WTC11 (cell line): ENCODE data around the gene KCNG2. TPM values are rescaled to one million over a fixed set of nuclear protein-coding genes. Genes with fewer than 3 reads are reported as not detected.

ENCODE experiments used
- ATAC-seq: fragments of 200-7000 bp; cut with Tn5 transposase; 2 replicates; pipeline ENCODE4 v1.10.0; 2021; ENCODE audit warnings: mild to moderate bottlenecking, moderate library complexity
- CTCF ChIA-PET: fragments of 300-600 bp; sonication (Branson Sonifier 250); formaldehyde crosslinking; loops from one replicate; lab custom pipeline; 2021; ENCODE audit warnings: antibody characterized with exemption; lab: Charles Lee
- POLR2A ChIA-PET: fragments of 350-600 bp; sonication (Branson Sonifier 250); formaldehyde crosslinking; loops from one replicate; lab custom pipeline; 2021; ENCODE audit warnings: antibody characterized with exemption; lab: Charles Lee
- DNase-seq: peaks from one replicate; pipeline ENCODE4 v3.0.0; 2021; ENCODE audit warnings: low spot score
- H3K27ac Mint-ChIP-seq: 2 replicates; pipeline ENCODE4 v1.8.0; 2021; ENCODE audit warnings: mixed read lengths
- H3K27me3 Mint-ChIP-seq: 2 replicates; pipeline ENCODE4 v1.8.0; 2021; ENCODE audit warnings: low read depth, mild to moderate bottlenecking, moderate library complexity, mixed read lengths
- H3K36me3 Mint-ChIP-seq: 2 replicates; pipeline ENCODE4 v1.8.0; 2021; ENCODE audit warnings: mixed read lengths
- H3K4me1 Mint-ChIP-seq: 2 replicates; pipeline ENCODE4 v1.8.0; 2022; ENCODE audit warnings: mixed read lengths
- H3K4me3 Mint-ChIP-seq: 2 replicates; pipeline ENCODE4 v1.8.0; 2021; ENCODE audit warnings: mild to moderate bottlenecking, moderate library complexity, mixed read lengths
- H3K9me3 Mint-ChIP-seq: 2 replicates; pipeline ENCODE4 v1.8.0; 2021; ENCODE audit warnings: mixed read lengths
- CBFB ChIP-seq: sonication (generic); formaldehyde crosslinking; IDR thresholded peaks from 2 replicates; pipeline ENCODE4 v1.8.1; 2022; ENCODE audit warnings: mild to moderate bottlenecking, low read depth, missing genetic modification reagents
- FOXK1 ChIP-seq: sonication (generic); formaldehyde crosslinking; IDR thresholded peaks from 2 replicates; pipeline ENCODE4 v1.8.0; 2022; ENCODE audit warnings: mild to moderate bottlenecking, moderate library complexity, missing genetic modification reagents
- IRF2 ChIP-seq: sonication (generic); formaldehyde crosslinking; IDR thresholded peaks from 2 replicates; pipeline ENCODE4 v1.8.0; 2022; ENCODE audit warnings: low read depth, missing genetic modification reagents, borderline replicate concordance
- JUN ChIP-seq: sonication (generic); formaldehyde crosslinking; IDR thresholded peaks from 2 replicates; pipeline ENCODE4 v1.8.0; 2023; ENCODE audit warnings: mild to moderate bottlenecking, missing genetic modification reagents
- KAT7 ChIP-seq: sonication (generic); formaldehyde crosslinking; IDR thresholded peaks from 2 replicates; pipeline ENCODE4 v1.8.1; 2023; ENCODE audit warnings: missing genetic modification reagents, mild to moderate bottlenecking, borderline replicate concordance
- MYBL2 ChIP-seq: sonication (generic); formaldehyde crosslinking; IDR thresholded peaks from 2 replicates; pipeline ENCODE4 v1.8.1; 2023; ENCODE audit warnings: mild to moderate bottlenecking, moderate library complexity, missing genetic modification reagents
- NR3C1 ChIP-seq: sonication (generic); formaldehyde crosslinking; conservative IDR thresholded peaks from 2 replicates; pipeline ENCODE4 v1.8.1; 2023; ENCODE audit warnings: low read depth, mild to moderate bottlenecking, missing genetic modification reagents
- RELA ChIP-seq: sonication (generic); formaldehyde crosslinking; IDR thresholded peaks from 2 replicates; pipeline ENCODE4 v1.8.1; 2022; ENCODE audit warnings: missing genetic modification reagents, mild to moderate bottlenecking, borderline replicate concordance
- ZNF416 ChIP-seq: fragments of 250-450 bp; sonication (Bioruptor Pico); IDR thresholded peaks from 2 replicates; pipeline ENCODE4 v1.9.0; 2021; ENCODE audit warnings: mild to moderate bottlenecking, inconsistent platforms
- total RNA-seq: library from RNA; stranded (reverse); gene quantifications from 3 replicates; pipeline ENCODE4 v1.2.3, GENCODE V29; 2021
- TF ChIP-seq, protein P1 (sequence below): fragments of 250-450 bp; sonication (Bioruptor Pico); IDR thresholded peaks from 2 replicates; pipeline ENCODE4 v1.9.0; 2021; ENCODE audit warnings: mild to moderate bottlenecking
- TF ChIP-seq, protein P2 (sequence below): sonication (generic); formaldehyde crosslinking; IDR thresholded peaks from 2 replicates; pipeline ENCODE4 v1.8.0; 2022; ENCODE audit warnings: mild to moderate bottlenecking, missing genetic modification reagents
- TF ChIP-seq, protein P3 (sequence below): fragments of 250-450 bp; sonication (Bioruptor Pico); IDR thresholded peaks from 2 replicates; pipeline ENCODE4 v1.9.0; 2021; ENCODE audit warnings: mild to moderate bottlenecking, borderline replicate concordance
- TF ChIP-seq, protein P4 (sequence below): sonication (generic); formaldehyde crosslinking; IDR thresholded peaks from 2 replicates; pipeline ENCODE4 v1.8.1; 2022; ENCODE audit warnings: mild to moderate bottlenecking, moderate library complexity, missing genetic modification reagents
- TF ChIP-seq, protein P5 (sequence below): sonication (generic); formaldehyde crosslinking; IDR thresholded peaks from 2 replicates; pipeline ENCODE4 v1.8.0; 2022; ENCODE audit warnings: missing genetic modification reagents
- TF ChIP-seq, protein P6 (sequence below): sonication (generic); formaldehyde crosslinking; conservative IDR thresholded peaks from 2 replicates; pipeline ENCODE4 v1.8.1; 2023; ENCODE audit warnings: mild to moderate bottlenecking, low read depth, missing genetic modification reagents, moderate library complexity

The KCNG2 gene
- total RNA-seq, 1 experiment from 2014 or later: 0.50 TPM

DNA sequence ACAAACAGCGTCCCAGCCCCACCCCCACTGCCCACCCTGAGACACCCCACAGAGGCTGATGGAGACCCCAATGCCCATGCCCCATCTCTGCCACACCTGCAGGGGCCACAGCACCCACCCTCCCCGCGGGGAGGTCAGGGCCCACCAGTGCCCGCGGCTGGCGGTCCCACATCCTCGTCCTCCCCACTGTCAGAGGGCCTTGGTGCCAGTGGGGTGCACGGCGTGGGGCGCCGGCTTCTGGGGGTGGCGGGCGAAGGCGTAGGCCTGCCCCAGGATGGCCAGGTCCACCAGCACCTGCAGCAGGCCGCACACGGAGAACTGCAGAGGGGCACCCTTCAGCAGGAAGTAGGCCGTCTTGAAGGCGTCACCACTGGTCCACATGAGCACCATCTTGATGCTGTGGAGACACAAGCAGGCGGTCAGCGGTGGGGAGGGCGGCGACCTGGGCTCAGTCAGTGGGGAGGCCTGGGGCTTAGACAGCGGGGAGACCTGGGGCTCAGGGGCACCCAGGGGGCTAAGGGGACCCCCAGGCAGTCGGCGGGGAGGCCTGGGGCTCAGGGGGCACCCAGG, 106.1 kb downstream of the KCNG2 start:
- POLR2A ChIA-PET: no interaction called here
- DNase-seq: no peak
- TF ChIP-seq RELA (CRISPR knock-in tag): no peak
- TF ChIP-seq FOXK1 (CRISPR knock-in tag): no peak
- TF ChIP-seq, protein P1, sequence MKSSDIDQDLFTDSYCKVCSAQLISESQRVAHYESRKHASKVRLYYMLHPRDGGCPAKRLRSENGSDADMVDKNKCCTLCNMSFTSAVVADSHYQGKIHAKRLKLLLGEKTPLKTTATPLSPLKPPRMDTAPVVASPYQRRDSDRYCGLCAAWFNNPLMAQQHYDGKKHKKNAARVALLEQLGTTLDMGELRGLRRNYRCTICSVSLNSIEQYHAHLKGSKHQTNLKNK (CRISPR knock-in tag): no peak
- TF ChIP-seq KAT7: no peak
- TF ChIP-seq, protein P2, sequence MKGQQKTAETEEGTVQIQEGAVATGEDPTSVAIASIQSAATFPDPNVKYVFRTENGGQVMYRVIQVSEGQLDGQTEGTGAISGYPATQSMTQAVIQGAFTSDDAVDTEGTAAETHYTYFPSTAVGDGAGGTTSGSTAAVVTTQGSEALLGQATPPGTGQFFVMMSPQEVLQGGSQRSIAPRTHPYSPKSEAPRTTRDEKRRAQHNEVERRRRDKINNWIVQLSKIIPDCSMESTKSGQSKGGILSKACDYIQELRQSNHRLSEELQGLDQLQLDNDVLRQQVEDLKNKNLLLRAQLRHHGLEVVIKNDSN (CRISPR knock-in tag): no peak
- TF ChIP-seq, protein P3, sequence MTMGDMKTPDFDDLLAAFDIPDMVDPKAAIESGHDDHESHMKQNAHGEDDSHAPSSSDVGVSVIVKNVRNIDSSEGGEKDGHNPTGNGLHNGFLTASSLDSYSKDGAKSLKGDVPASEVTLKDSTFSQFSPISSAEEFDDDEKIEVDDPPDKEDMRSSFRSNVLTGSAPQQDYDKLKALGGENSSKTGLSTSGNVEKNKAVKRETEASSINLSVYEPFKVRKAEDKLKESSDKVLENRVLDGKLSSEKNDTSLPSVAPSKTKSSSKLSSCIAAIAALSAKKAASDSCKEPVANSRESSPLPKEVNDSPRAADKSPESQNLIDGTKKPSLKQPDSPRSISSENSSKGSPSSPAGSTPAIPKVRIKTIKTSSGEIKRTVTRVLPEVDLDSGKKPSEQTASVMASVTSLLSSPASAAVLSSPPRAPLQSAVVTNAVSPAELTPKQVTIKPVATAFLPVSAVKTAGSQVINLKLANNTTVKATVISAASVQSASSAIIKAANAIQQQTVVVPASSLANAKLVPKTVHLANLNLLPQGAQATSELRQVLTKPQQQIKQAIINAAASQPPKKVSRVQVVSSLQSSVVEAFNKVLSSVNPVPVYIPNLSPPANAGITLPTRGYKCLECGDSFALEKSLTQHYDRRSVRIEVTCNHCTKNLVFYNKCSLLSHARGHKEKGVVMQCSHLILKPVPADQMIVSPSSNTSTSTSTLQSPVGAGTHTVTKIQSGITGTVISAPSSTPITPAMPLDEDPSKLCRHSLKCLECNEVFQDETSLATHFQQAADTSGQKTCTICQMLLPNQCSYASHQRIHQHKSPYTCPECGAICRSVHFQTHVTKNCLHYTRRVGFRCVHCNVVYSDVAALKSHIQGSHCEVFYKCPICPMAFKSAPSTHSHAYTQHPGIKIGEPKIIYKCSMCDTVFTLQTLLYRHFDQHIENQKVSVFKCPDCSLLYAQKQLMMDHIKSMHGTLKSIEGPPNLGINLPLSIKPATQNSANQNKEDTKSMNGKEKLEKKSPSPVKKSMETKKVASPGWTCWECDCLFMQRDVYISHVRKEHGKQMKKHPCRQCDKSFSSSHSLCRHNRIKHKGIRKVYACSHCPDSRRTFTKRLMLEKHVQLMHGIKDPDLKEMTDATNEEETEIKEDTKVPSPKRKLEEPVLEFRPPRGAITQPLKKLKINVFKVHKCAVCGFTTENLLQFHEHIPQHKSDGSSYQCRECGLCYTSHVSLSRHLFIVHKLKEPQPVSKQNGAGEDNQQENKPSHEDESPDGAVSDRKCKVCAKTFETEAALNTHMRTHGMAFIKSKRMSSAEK (CRISPR knock-in tag): no peak
- TF ChIP-seq MYBL2 (CRISPR knock-in tag): no peak
- TF ChIP-seq IRF2 (CRISPR knock-in tag): no peak
- TF ChIP-seq, protein P4, sequence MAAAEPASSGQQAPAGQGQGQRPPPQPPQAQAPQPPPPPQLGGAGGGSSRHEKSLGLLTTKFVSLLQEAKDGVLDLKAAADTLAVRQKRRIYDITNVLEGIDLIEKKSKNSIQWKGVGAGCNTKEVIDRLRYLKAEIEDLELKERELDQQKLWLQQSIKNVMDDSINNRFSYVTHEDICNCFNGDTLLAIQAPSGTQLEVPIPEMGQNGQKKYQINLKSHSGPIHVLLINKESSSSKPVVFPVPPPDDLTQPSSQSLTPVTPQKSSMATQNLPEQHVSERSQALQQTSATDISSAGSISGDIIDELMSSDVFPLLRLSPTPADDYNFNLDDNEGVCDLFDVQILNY (CRISPR knock-in tag): no peak
- TF ChIP-seq, protein P5, sequence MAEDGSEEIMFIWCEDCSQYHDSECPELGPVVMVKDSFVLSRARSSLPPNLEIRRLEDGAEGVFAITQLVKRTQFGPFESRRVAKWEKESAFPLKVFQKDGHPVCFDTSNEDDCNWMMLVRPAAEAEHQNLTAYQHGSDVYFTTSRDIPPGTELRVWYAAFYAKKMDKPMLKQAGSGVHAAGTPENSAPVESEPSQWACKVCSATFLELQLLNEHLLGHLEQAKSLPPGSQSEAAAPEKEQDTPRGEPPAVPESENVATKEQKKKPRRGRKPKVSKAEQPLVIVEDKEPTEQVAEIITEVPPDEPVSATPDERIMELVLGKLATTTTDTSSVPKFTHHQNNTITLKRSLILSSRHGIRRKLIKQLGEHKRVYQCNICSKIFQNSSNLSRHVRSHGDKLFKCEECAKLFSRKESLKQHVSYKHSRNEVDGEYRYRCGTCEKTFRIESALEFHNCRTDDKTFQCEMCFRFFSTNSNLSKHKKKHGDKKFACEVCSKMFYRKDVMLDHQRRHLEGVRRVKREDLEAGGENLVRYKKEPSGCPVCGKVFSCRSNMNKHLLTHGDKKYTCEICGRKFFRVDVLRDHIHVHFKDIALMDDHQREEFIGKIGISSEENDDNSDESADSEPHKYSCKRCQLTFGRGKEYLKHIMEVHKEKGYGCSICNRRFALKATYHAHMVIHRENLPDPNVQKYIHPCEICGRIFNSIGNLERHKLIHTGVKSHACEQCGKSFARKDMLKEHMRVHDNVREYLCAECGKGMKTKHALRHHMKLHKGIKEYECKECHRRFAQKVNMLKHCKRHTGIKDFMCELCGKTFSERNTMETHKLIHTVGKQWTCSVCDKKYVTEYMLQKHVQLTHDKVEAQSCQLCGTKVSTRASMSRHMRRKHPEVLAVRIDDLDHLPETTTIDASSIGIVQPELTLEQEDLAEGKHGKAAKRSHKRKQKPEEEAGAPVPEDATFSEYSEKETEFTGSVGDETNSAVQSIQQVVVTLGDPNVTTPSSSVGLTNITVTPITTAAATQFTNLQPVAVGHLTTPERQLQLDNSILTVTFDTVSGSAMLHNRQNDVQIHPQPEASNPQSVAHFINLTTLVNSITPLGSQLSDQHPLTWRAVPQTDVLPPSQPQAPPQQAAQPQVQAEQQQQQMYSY: no peak
- TF ChIP-seq, protein P6, sequence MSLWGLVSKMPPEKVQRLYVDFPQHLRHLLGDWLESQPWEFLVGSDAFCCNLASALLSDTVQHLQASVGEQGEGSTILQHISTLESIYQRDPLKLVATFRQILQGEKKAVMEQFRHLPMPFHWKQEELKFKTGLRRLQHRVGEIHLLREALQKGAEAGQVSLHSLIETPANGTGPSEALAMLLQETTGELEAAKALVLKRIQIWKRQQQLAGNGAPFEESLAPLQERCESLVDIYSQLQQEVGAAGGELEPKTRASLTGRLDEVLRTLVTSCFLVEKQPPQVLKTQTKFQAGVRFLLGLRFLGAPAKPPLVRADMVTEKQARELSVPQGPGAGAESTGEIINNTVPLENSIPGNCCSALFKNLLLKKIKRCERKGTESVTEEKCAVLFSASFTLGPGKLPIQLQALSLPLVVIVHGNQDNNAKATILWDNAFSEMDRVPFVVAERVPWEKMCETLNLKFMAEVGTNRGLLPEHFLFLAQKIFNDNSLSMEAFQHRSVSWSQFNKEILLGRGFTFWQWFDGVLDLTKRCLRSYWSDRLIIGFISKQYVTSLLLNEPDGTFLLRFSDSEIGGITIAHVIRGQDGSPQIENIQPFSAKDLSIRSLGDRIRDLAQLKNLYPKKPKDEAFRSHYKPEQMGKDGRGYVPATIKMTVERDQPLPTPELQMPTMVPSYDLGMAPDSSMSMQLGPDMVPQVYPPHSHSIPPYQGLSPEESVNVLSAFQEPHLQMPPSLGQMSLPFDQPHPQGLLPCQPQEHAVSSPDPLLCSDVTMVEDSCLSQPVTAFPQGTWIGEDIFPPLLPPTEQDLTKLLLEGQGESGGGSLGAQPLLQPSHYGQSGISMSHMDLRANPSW (CRISPR knock-in tag): no peak
- TF ChIP-seq NR3C1 (CRISPR knock-in tag): no peak
- TF ChIP-seq ZNF416: no peak
- no peak for TF ChIP-seq CBFB (CRISPR knock-in tag)
- no peak for TF ChIP-seq JUN
- TF ChIP-seq, all 79 proteins: peak for 0
- H3K27ac Mint-ChIP-seq: no peak overlapping the region
- H3K9me3 Mint-ChIP-seq: peaks cover 13% of the 10 kb centered on the region
- H3K36me3 Mint-ChIP-seq: peaks cover 16% of the 10 kb centered on the region
- H3K27me3 Mint-ChIP-seq: peaks cover 8% of the 10 kb centered on the region; the same call in 1 of the 2 replicates
- CTCF ChIA-PET: no interaction called here
- no peaks in the 10 kb centered on the region for H3K4me1 Mint-ChIP-seq
- no peak overlapping the region for H3K4me3 Mint-ChIP-seq
- ATAC-seq: no peak
